NCI-H526 treated with DMSO at 0.1 percent for 48 hours (cell line): Measurements from ENCODE around the gene MARK4.
"Not testable (repeated sequence)": the region's sequence is repeated elsewhere in the genome, so short reads cannot be mapped to it uniquely, and the experiment has no call there.

Experiments
- DNase-seq: peaks from one replicate; lab custom pipeline; 2025; lab: John Stamatoyannopoulos, UW

The MARK4 gene

DNA sequence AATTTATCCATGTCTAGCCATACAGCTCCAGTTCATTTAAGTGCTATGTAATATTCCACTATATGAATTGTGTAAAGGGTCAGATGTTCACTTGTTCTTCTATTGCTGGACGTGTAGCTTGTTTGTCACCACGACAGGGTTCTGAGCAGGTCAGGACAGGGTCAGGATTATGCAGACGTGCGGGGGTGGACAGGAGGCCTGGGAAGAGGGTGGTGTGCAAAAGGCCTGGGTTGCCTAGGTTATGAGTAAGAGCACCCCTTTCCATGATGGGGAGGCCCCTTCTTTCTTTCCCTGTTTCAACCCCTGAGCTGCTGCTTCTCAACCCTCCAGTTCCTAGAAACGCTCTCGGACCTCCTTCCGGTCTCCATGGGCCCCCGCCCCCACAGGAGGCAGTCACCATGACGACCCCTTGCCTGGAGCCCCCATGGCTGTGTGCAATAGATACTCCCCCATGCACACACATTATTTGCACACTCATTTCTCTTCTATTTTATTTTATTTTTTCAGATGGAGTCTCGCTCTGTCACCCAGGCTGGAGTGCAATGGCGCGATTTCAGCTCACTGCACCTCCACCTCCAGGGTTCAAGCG lies 7.8 kb upstream of the MARK4 start:
- no peak for DNase-seq

DNA sequence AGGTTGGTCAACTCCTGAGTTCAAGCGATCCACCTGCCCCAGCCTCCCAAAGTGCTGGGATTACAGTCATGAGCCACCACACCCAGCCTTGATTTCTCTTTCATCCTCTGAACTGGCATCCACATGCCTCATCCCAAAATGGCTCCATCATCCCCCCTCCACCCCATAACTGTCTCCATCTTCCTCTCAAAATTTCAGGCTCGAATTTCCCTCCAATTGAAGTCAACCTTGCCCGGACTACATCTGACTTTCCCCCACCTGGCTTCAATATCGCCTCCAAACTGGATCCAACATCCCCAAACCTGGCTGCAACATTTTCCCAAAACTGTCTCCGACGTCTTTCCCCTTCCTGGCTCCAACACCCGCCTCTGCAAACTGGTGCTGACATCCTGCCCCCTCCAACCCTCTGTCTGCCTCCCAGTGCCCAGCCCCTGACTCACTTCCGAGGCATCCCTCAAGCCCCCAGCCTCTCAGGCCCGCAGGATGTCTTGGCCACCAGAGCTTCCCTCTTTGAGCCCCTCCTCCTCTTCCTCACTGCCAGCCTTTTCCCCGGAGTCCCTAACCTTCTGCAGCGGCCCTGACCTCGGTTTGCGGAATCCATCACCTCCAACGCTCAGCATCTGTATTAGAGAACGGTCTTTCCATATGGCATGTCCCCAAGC lies 6.8 kb upstream of the MARK4 start:
- DNase-seq: no peak

DNA sequence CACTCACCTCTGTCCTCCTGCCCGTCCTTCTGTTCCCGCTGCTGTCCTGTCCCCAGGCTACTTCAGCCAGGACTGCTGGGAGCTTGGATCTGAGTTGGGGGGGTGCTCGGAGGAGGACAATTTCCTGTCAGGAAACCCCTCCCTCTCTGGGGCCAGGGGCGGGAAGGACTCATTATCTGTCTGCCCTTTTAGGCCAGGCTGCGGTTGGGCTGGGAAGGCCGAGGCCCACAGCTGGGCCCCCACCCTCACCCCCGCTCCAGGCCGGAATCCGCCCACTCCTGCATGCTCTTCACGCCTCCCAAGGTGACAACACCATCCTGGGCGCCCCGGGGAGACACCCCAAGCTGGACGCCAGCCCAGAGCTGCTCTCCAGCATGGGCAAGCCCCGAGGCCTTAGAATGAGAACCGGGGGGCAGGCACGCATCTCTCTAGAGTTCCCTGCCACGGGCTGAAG lies 5.7 kb upstream of the MARK4 start, which contains the start of gene EXOC3L2:
Gene EXOC3L2, minus strand, starts transcription at position 74 of the 454 bp plus-strand sequence. CDS start 6,362 bp downstream, outside the sequence.
- DNase-seq: no peak

DNA sequence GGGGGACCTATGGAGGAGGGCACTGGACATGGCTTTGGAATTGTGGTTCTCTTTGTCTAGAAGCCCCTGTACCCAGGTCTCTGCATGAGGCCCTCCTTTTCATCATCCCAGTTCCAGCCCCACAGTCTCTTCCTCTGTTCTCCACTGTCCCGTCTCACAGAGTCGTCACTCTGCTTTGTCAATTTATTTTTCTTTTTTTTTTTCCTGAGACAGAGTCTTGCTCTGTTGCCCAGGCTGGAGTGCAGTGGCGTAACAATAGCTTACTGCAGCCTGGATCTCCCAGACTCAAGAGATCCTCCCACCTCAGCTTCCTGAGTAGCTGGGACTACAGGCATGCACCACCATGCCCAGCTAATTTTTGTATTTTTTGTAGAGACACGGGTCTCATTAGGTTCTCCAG lies 5.2 kb upstream of the MARK4 start:
- DNase-seq: no peak

DNA sequence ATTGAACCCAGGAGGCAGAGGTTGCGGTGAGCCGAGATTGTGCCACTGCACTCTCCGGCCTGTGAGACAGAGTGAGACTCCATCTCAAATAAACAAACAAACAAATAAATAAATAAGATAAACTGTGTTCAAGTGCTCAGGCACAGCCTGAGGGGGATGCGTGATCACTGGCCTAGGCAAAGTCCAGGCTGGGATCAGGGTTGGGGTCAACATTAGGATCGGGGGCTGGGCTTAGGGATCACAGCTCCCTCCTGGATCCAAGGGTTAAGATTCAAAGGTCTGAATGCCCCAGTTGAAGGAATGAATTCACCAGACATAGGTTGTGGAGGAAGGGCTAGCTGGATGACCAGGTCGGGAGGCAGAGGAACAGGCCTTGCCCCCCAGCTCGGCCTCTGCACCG lies 3.9 kb upstream of the MARK4 start:
- DNase-seq: no peak

DNA sequence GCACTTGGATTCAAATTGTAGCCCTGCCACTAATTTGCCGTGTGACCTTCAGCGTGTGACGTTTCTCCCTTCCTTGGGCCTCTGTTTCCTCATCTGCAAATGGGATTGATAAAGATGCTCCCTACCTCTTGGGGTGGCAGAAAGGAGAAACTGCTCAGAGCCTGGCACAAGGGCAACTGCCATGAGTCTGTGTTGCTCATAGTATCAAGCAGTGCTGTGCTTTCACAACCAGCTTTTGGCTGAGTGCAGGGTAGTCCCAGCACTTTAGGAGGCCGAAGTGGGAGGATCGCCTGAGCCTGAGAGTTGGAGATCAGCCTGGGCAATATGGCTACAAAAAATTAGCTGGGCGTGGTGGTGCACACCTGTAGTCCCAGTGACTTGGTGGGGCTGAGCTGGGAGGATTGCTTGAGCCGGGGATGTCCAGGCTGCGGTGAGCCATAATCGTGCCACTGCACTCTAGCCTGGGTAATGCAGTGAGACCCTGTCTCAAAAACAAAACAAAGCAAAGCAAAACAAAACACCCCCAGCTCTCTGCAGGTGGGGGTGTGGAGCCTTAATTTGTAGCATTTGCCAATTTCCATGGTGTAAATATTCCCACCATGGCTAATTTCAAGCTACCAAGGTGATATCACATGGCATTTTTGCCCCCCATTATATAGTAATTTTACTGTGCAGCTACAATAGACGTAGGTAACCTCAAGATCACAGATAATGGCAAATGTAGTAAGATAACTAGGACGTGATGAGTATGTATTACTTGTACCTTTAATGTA lies 1.6 kb upstream of the MARK4 start:
- DNase-seq: no peak

DNA sequence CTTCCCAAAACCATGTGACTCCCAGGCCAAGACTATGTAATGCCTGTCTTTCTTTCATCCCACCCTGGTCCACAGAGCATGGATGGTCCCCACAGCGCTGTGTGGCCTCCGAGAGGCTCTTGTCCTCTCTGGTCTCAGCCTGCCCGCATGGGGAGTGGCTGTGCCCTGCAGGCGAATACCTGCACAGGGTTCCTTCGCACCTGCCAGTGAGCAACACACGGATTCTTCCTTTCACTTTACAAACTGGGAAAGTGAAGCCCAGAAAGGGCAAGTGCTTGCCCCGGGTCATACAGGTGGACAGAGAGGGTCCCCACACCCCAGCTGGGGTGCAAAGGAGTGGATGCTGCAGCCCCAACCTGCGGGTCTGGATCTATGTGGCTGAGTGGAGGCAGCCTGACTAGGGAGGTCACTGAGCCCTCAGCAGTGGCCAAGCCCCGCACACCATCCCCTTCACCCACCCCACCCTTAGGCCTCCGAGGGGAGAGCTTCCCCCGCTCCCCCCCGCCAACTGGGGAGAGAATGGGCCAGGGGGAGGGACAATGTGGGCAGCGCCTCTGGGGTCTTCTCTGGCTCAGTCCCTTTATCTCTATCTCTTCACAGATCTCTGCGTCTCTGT lies 747 bp upstream of the MARK4 start:
- DNase-seq: no peak

DNA sequence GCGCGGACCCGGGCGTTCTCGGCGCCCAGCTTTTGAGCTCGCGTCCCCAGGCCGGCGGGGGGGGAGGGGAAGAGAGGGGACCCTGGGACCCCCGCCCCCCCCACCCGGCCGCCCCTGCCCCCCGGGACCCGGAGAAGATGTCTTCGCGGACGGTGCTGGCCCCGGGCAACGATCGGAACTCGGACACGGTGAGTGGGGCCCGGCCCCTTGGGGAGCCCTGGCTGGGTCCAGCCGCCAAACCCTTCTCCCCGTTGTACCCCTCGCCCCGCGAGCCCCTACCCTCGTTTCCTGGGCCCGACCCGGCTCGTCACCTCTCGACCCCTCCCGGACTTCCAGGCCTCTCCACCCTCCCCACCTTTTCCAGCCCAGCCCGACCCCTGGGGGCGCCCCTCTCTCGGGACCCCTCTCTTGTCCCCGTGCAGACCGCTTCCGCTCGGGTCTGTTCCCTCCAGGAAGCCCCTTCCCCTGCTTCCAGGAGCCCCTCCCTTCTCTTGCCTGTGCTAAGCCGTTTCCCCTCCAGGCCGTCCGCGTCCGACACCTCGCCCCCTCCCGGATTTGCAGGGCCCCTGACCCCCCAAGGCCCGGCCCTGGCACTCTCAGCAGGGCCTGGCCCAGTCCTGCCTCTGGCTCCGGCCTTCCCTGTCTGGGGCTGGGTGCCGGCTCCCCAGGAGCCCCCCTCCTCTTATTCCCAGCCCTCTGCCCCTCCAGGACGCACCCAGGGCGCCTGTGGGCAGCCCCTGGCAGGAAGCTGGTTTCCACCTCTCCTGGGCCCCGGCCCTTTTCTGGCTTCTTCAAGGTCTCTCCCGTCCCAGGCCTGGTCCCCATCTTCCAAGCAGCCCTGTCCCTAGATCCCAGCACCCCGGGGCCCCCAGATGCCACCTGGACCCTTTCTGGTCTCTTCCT lies 632 bp downstream of the MARK4 start:
- DNase-seq: no peak

DNA sequence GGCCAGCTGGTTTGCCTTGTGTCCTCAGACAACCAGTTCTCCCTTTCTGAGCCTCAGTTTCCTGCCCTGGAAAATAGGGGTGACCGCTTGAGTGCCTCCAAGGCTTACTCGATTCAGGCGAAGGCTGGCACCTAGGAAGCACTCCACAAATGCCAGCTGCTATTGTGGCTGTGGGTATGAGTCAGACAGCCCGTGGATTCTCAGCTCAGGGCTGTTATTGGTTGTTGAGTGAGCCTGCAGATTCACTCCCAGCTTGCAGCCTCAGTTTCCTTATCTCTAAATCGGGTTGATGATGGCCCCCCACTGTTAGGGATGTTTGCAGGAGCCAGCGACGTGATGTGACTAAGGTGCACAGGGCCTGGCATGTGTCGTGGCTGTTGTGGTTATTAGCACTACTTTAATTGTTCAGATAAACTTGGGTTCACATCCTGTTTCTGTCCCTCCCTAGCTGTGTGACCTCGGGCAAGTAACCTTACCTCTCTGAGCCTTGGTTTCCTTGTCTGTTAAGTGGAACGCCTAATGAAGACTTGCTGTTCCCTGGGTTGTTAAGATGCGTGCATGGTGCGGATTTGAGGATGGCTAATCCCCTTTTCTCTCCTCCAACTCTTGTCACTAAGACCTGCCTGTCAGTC lies 2.4 kb downstream of the MARK4 start:
- DNase-seq: no peak

DNA sequence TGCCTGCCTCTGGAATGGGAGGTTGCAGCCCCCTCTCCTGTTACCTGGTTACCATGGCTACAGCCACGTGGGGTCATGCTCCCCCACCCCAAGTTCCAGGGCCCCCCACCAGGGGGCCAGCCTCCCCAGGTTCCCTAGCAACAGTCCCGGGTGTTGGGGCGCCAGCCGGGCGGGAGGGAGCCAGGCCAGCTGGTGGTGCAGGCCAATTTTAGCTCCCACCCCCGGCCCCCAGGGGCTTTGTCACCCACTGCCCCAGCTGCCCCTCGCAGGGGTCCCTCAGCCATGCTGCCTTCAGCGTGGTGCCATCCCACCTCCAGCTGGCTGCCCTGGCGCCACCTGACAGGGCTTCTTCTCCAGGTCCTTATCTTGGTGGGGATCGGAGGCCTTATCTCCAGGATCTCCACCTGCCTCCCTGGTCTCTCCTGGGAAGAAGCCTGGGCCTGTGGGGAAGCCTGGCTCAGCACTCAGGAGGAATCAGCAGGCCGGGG lies 3.0 kb downstream of the MARK4 start:
- no peak for DNase-seq

DNA sequence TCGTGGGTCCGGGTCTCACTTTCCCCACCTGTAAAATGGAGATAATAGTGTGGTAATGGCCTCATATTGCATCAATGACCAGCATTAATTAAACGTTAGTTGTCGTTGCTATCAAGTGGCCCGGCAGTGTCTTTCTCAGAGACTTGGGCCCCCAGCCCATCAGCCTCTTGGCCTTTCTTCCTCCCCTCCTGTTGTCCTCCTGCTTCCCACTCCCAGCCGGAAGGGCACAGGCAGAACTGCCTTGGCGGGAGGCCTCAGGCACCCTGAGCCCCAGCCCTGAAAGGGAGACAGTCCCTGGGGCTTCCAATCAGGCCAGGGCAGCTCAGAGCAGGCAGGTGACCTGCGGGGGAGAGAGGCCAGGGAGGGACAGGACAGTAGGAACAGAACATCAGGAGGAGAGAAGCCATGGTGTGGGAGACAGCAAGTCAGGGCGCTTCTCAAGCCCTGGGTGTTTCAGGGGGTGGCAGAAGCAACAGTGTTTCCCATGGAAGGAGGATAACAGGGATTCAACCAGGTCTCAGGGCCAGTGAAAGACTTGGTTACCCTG lies 4.6 kb downstream of the MARK4 start:
- DNase-seq: no peak

DNA sequence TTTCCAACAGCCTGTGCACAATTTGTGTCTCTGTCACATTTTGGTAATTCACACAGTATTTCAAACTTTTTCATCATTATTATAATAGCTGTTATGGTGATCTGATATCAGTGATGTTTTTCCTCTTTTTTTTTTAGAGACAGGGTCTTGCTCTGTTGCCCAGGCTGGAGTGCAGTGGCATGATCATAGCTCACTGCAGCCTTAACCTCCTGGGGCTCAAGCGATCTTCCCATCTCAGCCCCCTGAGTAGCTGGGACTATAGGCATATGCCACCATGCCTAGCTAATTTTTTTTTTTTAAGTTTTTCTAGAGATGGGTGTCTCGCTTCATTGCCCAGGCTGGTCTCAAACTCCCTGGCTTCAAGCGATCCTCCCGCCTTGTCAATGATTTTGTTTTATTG lies 5.8 kb downstream of the MARK4 start:
- DNase-seq: no peak

DNA sequence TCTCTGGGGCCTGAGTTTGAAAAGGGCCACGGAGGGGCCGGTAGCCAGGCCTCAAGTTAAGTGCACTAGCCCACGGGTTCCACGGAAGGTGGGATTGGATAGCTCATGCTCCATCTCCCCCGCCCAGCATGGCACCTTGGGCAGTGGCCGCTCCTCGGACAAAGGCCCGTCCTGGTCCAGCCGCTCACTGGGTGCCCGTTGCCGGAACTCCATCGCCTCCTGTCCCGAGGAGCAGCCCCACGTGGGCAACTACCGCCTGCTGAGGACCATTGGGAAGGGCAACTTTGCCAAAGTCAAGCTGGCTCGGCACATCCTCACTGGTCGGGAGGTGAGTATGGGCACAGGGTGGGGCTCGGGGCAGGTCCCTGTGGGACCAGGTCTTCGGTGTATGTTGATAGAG lies 7.8 kb downstream of the MARK4 start:
- DNase-seq: no peak

DNA sequence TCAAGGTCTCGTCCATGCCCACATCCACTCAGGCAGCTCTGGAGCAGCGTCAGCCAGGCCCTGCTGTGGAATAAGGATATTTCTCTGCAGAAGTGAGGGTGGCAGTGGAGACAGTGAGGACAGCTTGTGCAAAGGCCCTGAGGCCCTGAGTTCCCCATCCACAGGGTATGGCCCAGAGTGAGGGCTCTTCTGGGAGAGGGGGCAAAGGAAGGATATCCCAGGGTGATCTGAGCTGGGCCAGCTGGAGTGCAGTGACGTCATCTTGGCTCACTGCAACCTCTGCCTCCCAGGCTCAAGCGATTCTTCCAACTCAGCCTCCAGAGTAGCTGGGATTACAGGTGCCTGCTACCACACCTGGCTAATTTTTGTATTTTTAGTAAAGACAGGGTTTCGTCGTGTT lies 11.5 kb downstream of the MARK4 start:
- no peak for DNase-seq

DNA sequence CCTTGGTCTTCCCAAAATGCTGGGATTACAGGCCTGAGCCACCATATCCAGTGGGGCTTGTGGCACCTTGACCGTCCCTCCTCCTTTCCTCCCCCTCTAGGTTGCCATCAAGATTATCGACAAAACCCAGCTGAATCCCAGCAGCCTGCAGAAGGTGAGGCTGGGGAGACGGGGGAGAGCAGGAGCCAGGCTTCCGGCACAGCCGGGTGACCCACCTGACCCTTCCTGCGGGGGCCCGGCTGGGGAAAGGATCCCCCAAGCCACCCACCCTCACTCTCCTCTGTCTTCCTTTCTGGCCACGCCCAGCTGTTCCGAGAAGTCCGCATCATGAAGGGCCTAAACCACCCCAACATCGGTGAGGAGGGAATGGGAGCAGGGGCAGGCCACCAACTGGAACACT lies 11.9 kb downstream of the MARK4 start:
- DNase-seq: no peak

DNA sequence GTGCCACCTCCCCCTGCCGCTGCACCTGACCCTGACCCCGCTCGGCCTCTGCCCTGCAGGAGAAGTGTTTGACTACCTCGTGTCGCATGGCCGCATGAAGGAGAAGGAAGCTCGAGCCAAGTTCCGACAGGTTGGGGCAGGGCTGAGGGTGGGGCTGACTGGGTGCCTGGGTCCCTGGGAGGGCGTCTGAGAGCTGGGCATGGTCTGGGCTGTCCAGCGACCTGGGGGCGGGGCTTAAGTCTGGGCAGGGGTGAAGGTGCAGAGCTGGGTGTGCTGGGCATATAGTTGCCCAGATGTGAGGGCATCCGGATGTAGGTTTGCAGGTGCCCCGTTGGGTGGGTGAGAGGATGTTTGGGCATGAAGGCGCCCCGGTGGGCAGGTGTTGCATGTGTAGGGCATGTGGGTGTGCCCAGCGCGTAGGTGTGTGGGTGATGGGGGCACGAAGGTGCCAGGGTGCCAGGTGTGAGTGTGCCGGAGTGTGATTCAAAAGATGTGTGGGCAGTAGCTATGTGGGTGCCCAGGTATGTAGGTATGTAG lies 13.8 kb downstream of the MARK4 start:
- no peak for DNase-seq

DNA sequence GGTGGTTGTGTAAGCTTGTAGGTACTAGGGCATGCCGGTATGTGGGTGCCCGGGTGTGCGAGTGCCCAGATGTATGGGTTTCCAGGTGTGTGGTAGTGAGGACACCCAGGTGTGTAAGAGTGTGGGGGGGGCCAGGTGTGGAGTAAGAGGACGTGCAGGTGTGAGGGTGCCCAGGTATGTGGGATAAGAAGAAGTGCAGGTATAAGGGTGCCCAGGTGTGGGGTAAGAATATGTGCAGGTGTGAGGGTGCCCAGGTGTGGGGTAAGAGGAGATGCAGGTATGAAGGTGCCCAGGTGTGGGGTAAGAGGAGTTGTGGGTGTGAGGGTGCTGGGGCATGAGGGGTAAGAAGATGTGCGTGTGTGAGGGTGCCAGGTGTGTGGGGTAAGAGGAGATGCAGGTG lies 14.3 kb downstream of the MARK4 start:
- no peak for DNase-seq

DNA sequence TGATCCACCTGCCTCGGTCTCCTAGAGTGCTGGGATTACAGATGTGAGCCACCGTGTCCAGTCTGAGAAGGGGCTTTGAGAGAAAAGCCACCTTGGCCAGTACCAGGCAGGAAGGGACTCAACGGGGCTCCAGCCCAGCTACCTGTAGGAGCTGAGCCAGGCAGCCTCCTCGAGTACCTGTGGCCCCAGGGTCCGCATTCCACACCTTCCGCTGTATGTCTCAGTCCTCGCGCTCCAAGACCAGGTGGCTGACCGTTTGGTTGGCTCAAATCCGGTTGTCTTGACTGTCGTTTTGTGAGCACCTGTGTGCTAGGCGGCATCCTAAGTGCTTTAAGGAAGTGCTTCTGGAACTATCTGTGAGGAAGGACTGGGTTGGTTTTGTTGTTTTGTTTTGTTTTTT lies 16.2 kb downstream of the MARK4 start:
- no peak for DNase-seq

DNA sequence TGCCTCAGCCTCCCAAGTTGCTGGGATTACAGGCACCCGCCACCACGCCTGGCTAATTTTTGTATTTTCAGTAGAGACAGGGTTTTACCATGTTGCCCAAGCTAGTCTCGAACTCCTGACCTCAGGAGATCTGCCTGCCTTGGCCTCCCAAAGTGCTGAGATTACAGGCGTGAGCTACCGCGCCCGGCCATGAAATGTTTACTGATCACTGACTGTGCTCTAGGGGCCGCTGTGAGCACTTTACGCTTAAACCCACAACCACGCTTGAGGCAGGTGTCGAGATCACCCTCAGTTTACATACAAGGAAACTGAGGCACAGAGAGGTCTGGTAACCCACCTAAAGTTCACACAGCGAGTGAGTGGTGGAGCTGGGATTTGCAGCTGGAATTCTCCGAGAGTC lies 18.9 kb downstream of the MARK4 start:
- DNase-seq: not testable (repeated sequence)

DNA sequence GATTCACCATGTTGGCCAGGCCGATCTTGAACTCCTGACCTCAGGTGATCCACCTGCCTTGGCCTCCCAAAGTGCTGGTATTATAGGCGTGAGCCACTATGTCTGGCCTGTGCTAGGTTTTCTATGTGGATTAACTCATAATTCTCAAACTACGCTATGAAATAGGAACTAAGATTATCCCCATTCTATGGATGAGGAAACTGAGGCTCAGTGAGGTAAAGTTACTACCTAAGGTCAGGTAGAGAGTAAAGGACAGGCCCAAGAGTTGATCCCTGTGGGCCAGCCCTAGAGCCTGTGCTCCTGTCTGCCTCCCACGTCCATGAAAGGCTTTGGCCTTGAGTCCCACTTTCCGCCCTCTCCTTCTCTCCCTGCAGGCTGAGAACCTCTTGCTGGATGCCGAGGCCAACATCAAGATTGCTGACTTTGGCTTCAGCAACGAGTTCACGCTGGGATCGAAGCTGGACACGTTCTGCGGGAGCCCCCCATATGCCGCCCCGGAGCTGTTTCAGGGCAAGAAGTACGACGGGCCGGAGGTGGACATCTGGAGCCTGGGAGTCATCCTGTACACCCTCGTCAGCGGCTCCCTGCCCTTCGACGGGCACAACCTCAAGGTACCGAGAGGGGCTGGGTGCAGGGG lies 20.1 kb downstream of the MARK4 start:
- no peak for DNase-seq
